ENCODE results near the gene OGA. TPM values are rescaled to one million over a fixed set of nuclear protein-coding genes. Genes with fewer than 3 reads are reported as not detected.

The OGA gene
- total and polyA plus RNA-seq, 2 of the 8 experiments (the other 6 are each of a cell fraction or from before 2014, with no cell fraction given): 31.2 to 107 TPM

GRCh38 chr10:101856626-101857025, 38.4 kb upstream of the OGA start:
- Histone ChIP-seq H3K27me3 (replicated peaks in 1 of 4; ENCODE audit: control insufficient read depth in 3 of 4, extremely low read depth in 1 of 4, insufficient read depth in 3 of 4, low read length in 3 of 4) (no peaks in the 10 kb centered on the region; a peak in 1 of 7 replicates), H2AFZ (ENCODE audit: low read length) (no peak overlapping the region), H3K14ac (ENCODE audit: insufficient read length) (no peak overlapping the region), H2BK12ac (ENCODE audit: low read depth, low read length) (no peak overlapping the region), H4K20me1 (replicated peaks in 1 of 2; ENCODE audit: control insufficient read depth in 1 of 2, insufficient read depth in 2 of 2, low read length in 2 of 2) (peaks cover 0 to 1% of the 10 kb centered on the region in 2 experiments), H3K4me1 (replicated peaks in 1 of 4; ENCODE audit: control insufficient read depth in 3 of 4, insufficient read depth in 4 of 4, low read length in 3 of 4) (no peaks in the 10 kb centered on the region), H3K4me2 (ENCODE audit: insufficient read depth in 1 of 2, low read depth in 2 of 2, low read length in 2 of 2) (no peak overlapping the region), H3K27ac (ENCODE audit: low read depth, low read length) (no peak overlapping the region), H2AK5ac (ENCODE audit: low read depth, low read length) (no peak overlapping the region), H3K18ac (ENCODE audit: extremely low read depth, low read length) (no peak overlapping the region), H4K8ac (ENCODE audit: extremely low read depth, insufficient read depth, low read length) (no peak overlapping the region), H3K23me2 (ENCODE audit: low read depth, low read length) (no peaks in the 10 kb centered on the region), H4K91ac (replicated peaks; ENCODE audit: insufficient read length, low read length) (no peak overlapping the region), H3K36me3 (ENCODE audit: control insufficient read depth in 2 of 4, insufficient read depth in 4 of 4, low read length in 3 of 4) (no peaks in the 10 kb centered on the region; a peak in 1 of 8 replicates), H4K5ac (ENCODE audit: insufficient read length, low read depth, low read length) (no peak overlapping the region), H3K4me3 (ENCODE audit: extremely low read depth in 1 of 4, insufficient read depth in 2 of 4, low read depth in 3 of 4, low read length in 4 of 4) (no peak overlapping the region), H2BK5ac (ENCODE audit: low read depth, low read length) (no peak overlapping the region), H3K9me3 (ENCODE audit: insufficient read depth in 2 of 2, low read depth in 1 of 2, low read length in 1 of 2) (peaks cover 0 to 6% of the 10 kb centered on the region in 2 experiments; a peak in 2 of 4 replicates), H2BK20ac (ENCODE audit: low read length) (no peak overlapping the region), H2BK120ac (replicated peaks; ENCODE audit: low read depth, low read length) (no peak overlapping the region), H3K23ac (ENCODE audit: insufficient read length) (no peak overlapping the region), H2BK15ac (ENCODE audit: low read length) (no peak overlapping the region), H3K9ac (replicated peaks in 1 of 4; ENCODE audit: extremely low read depth in 1 of 4, low read depth in 3 of 4, low read length in 3 of 4) (no peak overlapping the region), H3K4ac (replicated peaks; ENCODE audit: insufficient read length, low read depth, low read length) (no peak overlapping the region), H3K79me2 (ENCODE audit: control insufficient read depth in 1 of 2, insufficient read depth in 2 of 2, low read length in 2 of 2) (no peaks in the 10 kb centered on the region), H3K79me1 (ENCODE audit: low read depth, low read length) (no peaks in the 10 kb centered on the region; the same call in 1 of the 2 replicates), H3K56ac (replicated peaks; ENCODE audit: insufficient read length, low read depth, low read length) (no peak overlapping the region)
- DNase-seq (ENCODE audit: low read depth in 1 of 2, low spot score in 2 of 2) (no peak), FAIRE-seq (no peak)
- ChIA-PET POLR2A (ENCODE audit: partially characterized antibody) (interaction anchor here (1.7 kb wide), 1 partner anchor 38 kb away, joined by 3 read pairs; the partner anchor contains the start of gene OGA), CTCF (ENCODE audit: partially characterized antibody) (interaction anchor here (0.6 to 8.3 kb wide), 5 partner anchors 12 to 153 kb away, joined by 3 to 70 read pairs (median 3); partner anchors contain the start of gene KCNIP2)
- TF ChIP-seq HDAC2 (IDR thresholded peaks at IDR 0.05; ENCODE audit: borderline replicate concordance in 1 of 2, low read depth in 2 of 2, low read length in 2 of 2) (no peak), KDM4A (IDR thresholded peaks at IDR 0.05; ENCODE audit: low read depth, low read length, severe bottlenecking) (no peak), ATF3 (IDR thresholded peaks at IDR 0.05; ENCODE audit: insufficient read depth, low read depth, low read length) (no peak), ASH2L (IDR thresholded peaks at IDR 0.05; ENCODE audit: low read length) (no peak), RAD21 (IDR thresholded peaks at IDR 0.05 in 1 of 2, conservative IDR thresholded peaks at IDR 0.05 in 1 of 2; ENCODE audit: low read depth in 2 of 2, low read length in 2 of 2) (no peak), SP2 (IDR thresholded peaks at IDR 0.05; ENCODE audit: low read length) (no peak), PHF8 (conservative IDR thresholded peaks at IDR 0.05; ENCODE audit: low read depth, low read length) (no peak), TAF1 (IDR thresholded peaks at IDR 0.05; ENCODE audit: low read depth, low read length) (no peak), CTBP2 (IDR thresholded peaks at IDR 0.05; ENCODE audit: borderline replicate concordance, insufficient read depth, insufficient read length, low read length) (no peak), BACH1 (IDR thresholded peaks at IDR 0.05; ENCODE audit: low read length) (no peak)
- TF ChIP-seq, protein P1, sequence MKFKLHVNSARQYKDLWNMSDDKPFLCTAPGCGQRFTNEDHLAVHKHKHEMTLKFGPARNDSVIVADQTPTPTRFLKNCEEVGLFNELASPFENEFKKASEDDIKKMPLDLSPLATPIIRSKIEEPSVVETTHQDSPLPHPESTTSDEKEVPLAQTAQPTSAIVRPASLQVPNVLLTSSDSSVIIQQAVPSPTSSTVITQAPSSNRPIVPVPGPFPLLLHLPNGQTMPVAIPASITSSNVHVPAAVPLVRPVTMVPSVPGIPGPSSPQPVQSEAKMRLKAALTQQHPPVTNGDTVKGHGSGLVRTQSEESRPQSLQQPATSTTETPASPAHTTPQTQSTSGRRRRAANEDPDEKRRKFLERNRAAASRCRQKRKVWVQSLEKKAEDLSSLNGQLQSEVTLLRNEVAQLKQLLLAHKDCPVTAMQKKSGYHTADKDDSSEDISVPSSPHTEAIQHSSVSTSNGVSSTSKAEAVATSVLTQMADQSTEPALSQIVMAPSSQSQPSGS (IDR thresholded peaks at IDR 0.05; ENCODE audit: low read length): no peak

Measured in H1 (cell line).